HG03064 (cell line): ENCODE measurements around the gene ATXN7.

Experiments
- ATAC-seq: cut with Tn5 transposase; IDR thresholded peaks from one replicate; pipeline ENCODE4 v1.9.1; 2021; ENCODE audit warnings: low read depth; ENCODE audit not compliant: unreplicated experiment

The ATXN7 gene, protein sequence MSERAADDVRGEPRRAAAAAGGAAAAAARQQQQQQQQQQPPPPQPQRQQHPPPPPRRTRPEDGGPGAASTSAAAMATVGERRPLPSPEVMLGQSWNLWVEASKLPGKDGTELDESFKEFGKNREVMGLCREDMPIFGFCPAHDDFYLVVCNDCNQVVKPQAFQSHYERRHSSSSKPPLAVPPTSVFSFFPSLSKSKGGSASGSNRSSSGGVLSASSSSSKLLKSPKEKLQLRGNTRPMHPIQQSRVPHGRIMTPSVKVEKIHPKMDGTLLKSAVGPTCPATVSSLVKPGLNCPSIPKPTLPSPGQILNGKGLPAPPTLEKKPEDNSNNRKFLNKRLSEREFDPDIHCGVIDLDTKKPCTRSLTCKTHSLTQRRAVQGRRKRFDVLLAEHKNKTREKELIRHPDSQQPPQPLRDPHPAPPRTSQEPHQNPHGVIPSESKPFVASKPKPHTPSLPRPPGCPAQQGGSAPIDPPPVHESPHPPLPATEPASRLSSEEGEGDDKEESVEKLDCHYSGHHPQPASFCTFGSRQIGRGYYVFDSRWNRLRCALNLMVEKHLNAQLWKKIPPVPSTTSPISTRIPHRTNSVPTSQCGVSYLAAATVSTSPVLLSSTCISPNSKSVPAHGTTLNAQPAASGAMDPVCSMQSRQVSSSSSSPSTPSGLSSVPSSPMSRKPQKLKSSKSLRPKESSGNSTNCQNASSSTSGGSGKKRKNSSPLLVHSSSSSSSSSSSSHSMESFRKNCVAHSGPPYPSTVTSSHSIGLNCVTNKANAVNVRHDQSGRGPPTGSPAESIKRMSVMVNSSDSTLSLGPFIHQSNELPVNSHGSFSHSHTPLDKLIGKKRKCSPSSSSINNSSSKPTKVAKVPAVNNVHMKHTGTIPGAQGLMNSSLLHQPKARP

DNA sequence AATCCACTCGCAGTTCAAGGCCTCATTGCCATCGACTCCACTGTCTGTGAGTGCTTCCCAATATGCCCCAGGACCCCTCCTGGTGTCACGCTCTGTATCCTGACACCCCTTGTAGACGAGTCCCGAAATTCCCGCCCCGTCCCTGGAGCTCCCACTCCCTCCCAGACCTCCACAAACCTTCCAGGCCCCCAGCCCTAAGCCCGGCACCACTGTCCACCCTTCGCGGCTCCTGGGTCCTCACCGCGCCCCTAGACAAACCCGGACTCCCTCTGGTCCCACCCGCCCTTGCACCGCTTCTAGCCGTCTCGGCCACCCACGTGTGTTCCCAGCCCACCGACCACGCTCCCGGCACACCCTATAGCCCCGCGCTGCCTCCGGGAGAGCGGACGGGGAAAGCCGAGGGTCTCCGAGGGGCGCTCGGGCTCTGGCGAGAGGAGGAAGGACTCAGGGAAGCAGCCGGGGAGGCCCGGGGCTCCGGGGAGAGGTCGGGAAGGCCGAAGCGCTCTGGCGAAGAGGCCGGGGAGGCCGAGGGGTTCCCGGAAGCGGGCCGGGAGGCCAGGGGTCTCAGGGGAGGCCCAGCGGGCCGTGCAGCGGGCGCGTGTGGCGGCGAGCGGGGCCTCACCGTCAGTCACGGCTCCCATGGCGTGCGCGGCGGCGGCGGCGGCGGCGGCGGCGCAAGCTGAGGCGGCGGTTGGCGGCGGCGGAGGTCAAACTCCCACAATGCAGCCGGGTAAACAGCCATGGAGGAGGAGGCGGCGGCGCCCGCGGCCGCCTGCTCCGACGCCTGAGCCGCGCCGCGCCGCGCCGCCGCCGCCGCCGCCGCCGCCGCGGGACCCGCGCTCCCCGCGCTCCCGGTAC, at the start of gene ATXN7, which contains the start of gene THOC7:
TSS of gene ATXN7 (plus strand) at position 718 of the 858 bp plus-strand sequence. CDS start 48,732 bp downstream, outside the sequence.
TSS of gene THOC7 (minus strand) at position 656 of the 858 bp plus-strand sequence. CDS start at position 641, 15 bp downstream.
- ATAC-seq = peak; percentile 61

DNA sequence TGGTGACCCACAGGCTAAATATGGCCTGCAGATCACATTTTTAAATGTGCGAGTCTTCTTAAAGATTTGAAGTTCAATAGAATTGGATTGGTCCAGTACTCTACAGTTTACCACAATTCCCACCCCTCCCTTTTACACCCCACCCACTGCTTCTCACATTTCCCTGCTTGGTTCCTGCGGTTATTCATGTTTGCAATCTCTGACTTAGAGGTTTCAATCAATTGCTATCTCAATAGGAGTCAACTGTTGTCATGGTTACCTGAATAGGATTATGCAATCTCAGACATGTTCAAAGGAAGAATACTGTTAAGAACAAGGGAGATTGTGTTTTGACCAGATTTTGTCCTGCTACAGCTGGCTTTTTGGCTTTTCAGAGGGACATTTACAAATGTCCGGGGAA, 49.4 kb upstream of the ATXN7 start:
- ATAC-seq = no peak

DNA sequence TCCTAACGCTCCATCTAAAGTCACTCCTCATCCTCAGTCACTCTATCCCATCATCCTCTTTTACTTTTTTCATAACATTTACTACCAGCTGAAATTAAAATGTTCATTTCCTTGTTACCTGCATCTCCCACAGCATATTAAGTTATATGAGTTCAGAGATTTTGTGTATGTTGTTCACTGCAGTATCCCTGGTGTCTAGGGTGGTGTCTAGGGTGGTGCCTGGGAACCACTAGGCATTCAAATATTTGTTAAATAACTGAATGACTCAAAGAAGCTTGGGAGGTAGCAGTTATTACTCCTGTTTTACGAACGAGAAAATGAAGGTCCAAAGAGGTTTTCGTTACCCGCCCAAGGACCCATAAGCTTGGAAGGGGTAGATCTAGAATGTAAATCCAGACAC, 46.4 kb upstream of the ATXN7 start:
- no peak for ATAC-seq

DNA sequence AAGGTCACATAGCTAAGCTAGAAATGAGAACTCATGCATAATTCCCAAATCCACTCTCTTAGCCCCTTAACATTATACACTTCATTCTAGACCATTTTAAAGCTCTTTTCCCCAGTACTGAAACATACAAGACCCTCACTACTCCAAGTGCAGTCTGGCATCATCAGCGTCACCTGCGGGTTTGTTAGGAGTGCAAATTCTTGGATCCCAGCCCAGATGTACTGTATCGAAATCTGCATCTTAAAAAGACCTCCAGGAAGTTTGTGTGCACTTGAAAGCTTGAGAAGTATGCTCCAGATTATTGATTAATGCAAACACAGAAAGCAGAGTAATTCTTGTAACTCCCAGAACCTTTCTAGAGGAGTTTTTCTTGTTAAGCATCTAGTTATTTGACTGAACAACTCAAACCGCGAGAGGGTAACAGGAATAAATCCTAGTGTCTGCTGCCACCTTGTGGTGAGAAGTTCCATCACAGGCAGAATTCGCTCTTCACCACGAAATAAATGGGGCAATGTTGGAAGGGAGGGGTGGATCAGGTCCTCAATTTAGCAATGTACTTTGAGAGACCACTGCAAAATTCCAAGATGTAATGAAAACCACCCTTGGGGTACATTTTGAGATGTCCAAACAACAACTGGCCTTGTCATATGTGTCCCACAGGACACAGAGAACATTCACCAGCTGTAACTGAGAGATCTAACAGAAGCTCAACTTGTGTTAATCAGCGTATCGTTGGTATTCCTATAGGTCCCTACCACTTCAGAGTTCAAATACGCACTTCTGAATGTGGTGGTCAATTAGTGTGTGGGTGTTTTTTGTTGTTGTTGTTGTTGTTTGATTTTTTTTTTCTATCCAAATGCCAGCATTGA, 45.2 kb upstream of the ATXN7 start:
- ATAC-seq = no peak

DNA sequence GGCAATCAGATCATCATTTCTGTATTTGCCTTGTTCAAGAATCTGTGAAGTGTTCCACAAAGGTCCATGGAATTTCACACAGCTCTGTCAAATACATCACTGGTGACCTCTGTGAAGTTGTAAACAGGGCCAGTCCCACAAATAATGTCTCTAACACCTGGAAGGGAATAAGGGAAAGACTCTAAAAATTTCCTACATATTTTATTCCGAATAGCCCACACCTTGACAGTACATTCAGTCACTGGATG, 44.6 kb upstream of the ATXN7 start, which contains the start of gene C3orf49:
TSS of gene C3orf49 (plus strand) at position 149 of the 248 bp plus-strand sequence. CDS start 173 bp downstream, outside the sequence.
- ATAC-seq = no peak

DNA sequence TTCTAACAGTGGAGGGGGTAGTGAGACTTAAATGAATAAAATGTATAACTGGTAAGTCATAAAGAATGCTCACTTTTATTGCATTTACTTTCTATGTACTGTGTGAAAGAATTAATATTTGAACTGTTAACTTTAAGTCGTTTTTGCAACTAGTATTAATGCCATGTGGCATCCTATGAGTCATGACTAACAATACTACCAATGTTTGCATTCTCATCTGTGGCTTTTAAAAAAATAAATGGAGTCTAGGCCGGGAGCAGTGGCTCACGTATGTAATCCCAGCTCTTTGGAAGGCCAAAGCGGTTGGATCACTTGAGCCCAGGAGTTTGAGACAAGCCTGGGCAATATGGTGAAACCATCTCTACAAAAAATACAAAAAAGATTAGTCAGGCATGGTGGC, 39.4 kb upstream of the ATXN7 start:
- no peak for ATAC-seq

DNA sequence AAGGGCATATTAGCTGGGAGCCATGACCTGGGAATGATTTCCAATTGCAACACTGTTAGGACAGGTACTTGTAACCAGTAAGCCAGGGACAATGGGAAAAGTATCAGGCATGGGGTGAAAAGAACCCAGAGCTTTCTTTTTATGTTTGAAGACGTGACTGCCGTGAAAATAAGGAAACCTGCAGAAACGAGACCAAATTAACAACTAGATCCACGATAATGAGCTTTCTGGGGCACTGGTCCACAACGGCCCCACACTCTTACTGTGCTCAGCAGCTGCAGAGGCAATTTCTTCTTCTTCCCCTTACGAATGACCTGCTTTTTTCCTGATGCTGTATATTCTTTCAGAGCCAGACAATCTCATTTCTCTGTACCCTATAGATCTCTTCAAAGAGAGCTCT, 33.1 kb upstream of the ATXN7 start:
- ATAC-seq = no peak

DNA sequence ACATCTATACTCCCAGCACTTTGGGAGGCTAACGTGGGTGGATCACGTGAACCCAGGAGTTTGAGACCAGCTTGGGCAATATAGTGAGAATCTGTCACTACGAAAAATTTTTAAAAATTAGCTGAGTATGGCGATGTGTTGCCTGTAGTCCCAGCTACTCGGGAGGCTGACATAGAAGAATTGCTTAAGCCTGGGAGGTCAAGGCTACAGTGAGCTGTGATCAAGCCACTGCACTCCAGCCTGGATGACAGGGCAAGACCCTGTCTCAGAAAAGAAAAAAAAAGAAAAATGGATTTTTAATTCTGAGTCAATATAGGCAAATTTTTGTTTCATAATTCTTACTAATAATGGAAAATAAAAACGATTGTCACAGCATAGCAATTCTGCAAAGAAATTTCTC, 31.3 kb upstream of the ATXN7 start:
- ATAC-seq = no peak

DNA sequence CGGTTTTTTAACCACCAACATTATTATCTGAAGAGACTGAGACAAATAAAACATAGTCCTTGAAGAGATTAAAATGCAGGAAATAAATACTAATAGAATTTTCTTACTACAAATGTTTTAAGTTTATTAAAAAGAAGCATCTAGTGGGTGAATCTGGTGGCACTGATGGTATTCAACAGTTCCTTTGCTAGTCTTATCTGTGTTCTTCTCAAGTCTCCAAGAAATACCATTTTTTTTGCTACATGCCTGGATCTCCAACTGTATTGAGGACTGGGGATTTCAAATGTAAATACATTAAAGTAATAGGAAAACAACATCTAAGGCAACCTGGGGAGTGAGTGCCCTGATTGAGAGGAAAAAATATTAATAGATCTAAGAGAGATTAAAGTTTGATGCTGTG, 22.0 kb upstream of the ATXN7 start:
- ATAC-seq = no peak

DNA sequence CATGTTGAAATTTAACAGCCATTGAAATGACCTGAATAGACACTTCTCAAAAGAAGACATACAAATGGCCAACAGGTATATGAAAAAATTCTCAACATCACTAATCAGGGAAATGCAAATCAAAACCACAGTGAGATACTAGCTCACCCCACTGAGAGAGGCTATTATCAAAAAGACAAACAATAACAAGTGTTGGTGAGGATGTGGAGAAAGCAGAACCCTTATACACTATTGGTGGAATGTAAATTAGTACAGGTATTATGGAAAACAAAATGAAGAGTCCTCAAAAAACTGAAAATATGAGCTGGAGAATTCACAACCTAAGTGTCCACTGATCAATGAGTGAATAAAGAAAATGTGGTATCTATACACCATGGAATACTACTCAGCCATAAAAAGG, 21.5 kb upstream of the ATXN7 start:
- ATAC-seq = no peak

DNA sequence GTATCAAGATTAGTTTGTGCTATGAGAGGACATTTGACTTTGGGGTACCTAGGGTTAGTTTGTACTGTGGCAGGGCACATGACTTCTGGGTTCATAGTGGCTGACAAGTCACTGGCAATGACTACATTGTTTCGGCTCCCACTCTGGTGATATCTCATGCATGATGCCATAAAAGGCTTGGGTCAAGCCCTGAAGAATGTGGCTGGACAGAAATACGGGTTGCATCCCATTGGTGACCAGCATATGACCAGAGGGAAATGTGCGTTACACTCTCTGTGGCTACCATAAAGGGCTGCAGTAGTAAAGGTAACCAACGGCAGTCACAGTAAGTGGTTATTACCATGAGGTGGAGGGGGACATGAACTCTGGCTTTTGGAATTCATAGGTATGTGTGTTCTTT, 18.5 kb upstream of the ATXN7 start:
- ATAC-seq = no peak

DNA sequence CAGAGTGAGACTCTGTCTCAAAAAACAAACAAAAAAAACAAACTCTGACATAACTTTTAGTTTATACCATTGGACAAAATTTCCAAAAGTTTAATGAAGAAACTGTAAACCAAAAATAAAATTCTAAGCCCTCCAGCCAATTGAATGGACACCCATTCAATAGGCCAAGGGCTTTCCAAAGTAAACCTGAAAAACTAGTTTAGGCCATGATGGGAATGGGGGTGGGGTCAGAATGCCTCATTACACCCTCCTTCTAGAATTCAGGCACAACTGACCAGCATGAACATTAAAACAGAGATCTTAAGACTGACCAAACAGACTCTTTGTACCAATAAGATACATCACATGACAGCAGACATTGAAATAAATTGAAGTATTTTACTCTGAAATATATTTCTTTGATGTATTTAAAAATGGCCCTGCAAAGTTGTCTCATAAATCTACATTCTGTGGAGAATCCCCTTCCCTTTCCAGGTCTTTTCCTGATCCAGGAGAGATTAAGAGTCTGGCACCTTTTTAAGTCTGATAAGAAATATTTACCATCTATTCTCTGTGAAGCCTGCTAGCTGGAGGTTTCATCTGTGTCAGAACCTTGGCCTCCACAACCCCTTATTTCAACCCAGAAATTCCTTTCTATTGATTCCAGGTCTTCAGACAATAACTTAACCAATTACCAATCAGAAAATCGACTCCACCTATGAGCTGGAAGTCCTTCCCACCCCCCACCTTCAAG, 15.8 kb upstream of the ATXN7 start:
- ATAC-seq = no peak

DNA sequence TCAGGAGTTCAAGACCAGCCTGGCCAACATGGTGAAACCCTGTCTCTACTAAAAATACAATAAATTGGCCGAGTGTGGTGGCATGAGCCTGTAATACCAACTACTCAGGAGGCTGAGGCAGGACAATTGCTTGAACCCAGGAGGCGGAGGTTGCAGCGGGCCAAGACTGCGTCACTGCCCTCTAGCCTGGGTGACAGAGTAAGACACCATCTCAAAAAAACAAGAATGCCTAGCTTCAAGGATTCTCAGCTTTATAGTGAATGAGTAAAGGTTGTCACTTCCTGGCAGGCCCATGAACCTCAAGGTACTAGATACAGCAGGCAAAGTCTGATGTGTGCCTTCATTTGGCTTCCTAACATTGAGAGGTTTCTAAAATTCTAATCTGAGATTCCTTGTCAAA, 14.5 kb upstream of the ATXN7 start:
- no peak for ATAC-seq

DNA sequence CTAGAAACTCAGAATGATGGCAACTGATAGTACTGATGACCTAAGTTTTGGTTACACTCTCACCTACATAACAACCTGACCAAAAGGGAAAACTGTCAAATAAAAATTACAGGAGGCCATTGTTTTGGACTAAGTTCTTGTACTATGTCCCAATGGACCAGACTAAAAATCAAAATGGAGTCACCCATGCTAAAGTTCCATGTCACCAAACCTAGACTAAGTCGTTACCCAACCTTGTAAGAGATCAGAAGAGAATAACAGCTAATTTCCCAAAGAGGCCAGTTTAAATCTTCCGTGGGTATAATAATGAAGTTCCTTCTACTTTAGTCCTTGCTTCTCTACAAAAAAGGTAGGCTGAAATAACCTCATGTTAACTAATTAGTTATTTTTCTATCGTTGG, 12.4 kb upstream of the ATXN7 start:
- no peak for ATAC-seq

DNA sequence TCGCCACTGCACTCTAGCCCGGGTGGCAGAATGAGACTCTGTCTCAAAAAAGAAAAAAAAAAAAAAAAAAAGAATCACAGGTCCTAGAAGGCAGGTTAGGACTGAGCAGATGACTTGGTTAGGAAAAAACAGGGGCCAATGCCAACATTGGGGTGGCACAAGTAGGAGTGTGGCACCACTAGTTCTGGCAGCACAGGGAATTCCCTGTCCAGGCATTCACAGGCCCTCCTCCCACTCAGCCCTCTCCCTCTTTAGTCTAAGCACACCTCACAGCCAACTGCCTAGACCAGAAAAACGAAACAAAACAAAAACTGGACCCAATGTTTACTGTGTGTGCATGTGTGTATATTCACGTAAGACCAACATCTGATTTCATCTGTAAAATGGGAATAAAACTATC, 10.6 kb upstream of the ATXN7 start:
- no peak for ATAC-seq

DNA sequence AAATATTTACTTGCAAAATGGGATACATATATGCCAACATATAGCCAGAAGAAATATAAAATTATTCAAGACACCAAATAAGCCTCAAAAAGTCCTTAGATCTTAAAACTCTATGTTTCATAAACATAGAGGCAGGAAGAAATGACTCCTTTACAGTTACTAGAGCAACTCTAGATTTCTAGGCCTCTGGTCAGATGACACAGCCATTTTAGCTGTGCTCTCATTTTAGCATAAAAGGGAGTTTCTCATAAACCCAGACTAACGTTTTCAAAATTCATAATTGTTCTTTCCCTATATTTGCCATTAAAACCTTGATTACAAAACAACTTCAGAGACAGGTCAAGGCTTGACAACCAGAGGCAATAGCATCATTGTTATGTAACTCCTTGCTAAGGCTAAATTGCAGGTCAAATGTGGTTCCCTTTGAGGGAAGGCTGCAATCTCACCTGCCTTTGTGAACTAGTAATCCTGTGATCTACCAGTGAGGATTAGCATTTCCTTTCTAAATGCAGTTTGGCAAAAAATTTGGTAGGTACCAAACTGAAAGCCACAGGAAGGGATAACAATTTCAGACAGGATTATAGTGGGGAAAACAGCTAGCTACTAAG, 8.2 kb upstream of the ATXN7 start:
- ATAC-seq = no peak

DNA sequence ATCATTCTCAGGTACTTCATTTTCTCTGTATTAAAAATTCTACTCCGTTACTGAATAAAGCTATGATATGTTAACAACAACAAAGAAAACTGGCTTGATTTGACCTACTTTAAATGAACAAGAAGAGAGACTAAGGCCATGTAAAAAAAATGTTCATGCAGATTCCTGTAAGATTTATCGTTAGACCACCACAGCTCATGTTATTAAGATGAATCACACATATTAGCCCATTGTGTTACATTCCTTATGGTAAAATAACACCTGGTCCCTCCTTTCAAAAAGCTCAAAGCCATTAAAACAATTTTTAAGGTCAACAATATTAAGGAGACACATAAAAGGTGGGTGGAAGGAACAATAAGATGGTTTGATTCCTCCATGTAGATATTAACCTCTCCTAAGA, 6.4 kb upstream of the ATXN7 start:
- ATAC-seq = no peak

DNA sequence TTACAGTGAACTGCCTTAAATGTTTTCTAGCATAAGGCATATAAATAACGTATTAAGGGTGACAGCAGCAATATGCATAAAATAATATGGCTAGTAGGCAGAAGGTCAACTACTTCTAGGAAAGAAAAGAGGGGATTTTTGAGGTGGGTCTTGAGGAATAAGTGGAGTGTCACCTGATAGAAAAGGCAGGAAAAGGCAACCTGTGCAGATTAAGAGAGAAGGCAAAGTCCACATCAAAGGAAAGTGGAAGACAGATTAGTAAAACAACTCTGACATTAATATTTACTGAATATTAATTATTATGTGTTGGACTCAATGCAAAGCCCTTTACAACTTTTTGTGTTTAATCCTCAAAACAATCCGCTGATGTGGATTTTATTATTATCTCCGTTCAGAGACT, 2.9 kb upstream of the ATXN7 start:
- ATAC-seq = no peak

DNA sequence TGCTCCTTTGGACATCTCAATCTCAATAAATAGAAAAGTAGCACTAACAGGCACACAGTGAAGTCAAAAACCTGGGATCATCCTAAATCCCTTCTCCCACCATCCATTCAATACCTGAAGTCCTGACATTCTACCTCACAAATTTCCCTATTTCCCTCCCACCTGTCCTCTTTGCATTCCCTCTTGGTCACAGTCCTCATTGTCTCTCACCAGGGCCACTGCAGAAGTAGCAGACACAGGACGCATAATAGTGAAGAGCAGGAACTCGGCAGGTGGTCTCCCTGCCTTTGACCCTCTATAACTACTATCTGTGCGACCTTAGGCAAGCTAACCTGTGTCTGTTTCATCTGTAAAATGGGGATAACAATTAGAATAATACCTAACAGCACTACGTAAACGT, 2.4 kb upstream of the ATXN7 start:
- no peak for ATAC-seq
